Activated CD4-positive, alpha-beta T cell treated with anti-CD3 and anti-CD28 coated beads for 1 hour (primary cell): ENCODE data around the gene MAP3K5.
"Not testable (repeated sequence)": the region's sequence is repeated elsewhere in the genome, so short reads cannot be mapped to it uniquely, and the experiment has no call there.

Experiments used
- DNase-seq: peaks from one replicate; pipeline ENCODE4 v3.0.0-alpha.2; 2020

MAP3K5 gene

GRCh38 chr6:136604928-136605510 lies 187.3 kb downstream of the MAP3K5 start:
- DNase-seq = no peak

- no peak for DNase-seq
Measured at GRCh38 chr6:136604328-136604825, 187.9 kb downstream of the MAP3K5 start.

- no peak for DNase-seq
Measured at GRCh38 chr6:136600818-136601217, 191.5 kb downstream of the MAP3K5 start.

- no peak for DNase-seq
Measured at GRCh38 chr6:136599329-136600011, 192.8 kb downstream of the MAP3K5 start.

GRCh38 chr6:136598048-136598447 lies 194.2 kb downstream of the MAP3K5 start:
- no peak for DNase-seq

DNA sequence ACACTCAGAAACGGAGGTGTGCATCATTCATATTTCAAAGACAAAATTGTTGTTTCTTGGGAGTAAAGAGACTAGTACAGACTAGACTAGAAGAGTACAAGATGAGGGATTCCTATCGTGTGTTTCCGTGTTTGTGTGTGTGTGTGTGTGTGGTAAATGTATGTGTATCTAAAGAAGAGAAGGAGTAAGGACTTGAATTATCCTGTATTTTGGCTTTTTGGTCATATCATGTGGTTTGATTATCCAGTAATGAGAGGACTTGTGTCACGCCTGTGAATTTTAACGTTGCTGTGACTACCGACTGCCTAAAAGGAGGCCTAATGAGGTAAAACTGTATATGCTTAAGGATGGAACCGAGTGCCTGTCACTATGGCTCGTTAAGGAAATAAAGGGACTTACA lies 197.6 kb downstream of the MAP3K5 start:
- DNase-seq = no peak

GRCh38 chr6:136593748-136594490 lies 198.4 kb downstream of the MAP3K5 start:
- no peak for DNase-seq

- no peak for DNase-seq
Measured at GRCh38 chr6:136592930-136593673, 199.2 kb downstream of the MAP3K5 start.

DNA sequence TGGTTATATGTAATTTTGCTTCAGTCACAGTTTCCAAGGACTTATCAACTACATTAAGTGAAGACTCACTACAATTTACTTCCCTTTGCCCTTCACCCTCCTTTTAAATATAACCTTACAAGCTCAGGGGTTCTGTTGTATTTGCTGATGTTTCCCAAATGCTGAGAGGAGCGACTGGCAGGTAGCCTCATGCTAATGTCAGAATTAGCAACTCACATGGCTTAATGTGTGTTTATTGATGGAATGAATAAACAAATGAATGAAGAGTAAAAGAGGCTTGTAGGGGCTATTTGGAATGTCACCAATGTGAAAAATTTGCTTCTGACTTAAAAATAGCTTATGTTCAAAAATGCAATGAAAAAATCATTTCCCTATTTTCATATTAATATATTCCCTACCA lies 200.7 kb downstream of the MAP3K5 start:
- no peak for DNase-seq

DNA sequence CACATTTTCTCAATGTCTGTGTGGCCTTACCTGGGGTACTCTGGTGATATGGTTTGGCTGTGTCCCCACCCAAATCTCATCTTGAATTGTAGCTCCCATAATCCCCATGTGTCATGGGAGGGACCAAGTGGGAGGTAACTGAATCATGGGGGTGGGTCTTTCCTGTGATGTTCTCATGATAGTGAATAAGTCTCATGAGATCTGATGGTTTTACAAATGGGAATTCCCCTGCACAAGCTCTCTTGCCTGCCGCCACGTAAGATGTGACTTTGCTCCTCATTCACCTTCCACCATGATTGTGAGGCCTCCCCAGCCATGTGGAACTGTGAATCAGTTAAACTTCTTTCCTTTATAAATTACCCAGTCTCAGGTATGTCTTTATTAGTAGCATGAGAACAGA lies 201.4 kb downstream of the MAP3K5 start:
- not testable (repeated sequence) for DNase-seq

- no peak for DNase-seq
Measured at GRCh38 chr6:136587527-136587926, 204.8 kb downstream of the MAP3K5 start.

DNA sequence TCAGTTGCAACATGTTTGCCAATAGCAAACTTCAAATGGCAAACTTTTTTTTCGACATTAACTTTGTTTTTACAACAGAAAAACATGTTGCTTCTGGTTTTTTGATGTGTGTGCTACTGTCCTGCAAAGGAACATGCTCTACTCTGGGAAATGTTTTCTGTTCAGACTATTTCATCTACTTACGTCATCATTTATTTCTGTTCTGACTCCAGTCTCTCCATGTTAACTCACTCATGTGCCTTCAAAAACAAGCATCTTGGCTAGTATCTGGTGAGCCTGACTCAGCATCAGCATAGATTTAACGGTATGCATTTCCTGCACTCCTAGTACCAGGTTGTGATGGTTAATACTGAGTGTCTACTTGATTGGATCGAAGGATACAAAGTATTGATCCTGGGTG lies 206.0 kb downstream of the MAP3K5 start:
- DNase-seq = no peak

DNA sequence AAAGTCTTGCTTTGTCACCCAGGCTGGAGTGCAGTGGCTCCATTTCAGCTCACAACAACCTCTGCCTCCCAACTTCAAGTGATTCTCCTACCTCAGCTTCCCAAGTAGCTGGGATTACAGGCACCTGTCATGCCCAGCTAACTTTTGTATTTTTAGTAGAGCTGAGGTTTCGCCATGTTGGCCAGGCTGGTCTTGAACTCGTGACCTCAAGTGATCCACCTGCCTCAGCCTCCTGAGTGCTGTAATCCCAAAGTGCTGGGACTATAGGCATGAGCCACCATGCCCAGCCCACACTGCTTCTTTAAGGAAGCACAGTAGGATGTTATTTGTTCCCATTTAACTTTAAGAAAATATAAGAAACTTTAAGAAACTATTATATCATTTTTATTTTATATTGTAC lies 206.8 kb downstream of the MAP3K5 start:
- DNase-seq = not testable (repeated sequence)

DNA sequence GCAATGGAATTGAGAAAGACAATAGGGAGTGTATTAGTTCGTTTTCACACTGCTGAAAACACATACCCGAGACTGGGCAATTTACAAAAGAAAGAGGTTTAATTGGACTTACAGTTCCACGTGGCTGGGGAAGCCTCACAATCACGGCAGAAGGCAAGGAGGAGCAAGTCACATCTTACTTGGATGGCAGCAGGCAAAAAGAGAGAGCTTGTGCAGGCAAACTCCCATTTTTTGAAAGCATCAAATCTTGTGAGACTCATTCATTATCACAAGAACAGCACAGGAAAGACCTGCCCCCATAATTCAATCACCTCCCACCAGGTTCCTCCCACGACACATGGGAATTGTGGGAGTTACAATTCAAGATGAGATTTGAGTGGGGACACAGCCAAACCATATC lies 208.0 kb downstream of the MAP3K5 start:
- DNase-seq = not testable (repeated sequence)

DNA sequence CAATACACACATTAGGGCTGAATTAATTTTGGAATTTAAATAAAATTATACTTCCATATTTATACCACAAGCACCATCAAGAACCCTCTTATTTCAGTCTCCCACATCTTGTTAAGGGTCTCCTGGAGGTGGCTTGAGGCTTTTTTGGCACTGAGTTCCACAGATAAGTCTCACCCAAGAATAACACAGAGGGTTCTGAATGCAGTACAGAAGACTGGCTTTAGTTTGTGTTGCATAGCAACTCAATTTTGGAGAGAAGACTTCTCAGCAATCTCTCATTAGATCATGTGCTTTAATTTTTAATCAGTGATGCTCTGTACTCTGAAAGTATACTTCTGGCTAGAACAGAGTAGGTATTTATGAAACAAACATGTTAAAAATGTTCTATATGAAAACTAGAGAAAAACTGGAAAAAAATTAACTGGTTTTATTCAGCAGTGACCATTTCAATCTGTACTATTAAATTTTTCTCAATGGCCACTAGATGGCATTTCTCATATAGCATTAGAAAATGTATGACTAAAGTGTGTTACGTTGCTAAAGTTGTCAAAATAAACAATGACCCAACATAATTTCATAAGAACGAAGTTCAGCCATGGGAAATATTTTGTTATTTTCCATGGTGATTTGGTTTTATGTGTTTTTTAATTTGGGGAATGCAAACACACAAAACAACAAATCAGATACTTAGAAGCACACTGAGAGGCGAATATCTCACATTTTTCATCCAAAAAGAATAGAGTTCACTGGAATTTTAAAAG lies 209.4 kb downstream of the MAP3K5 start:
- DNase-seq = no peak

DNA sequence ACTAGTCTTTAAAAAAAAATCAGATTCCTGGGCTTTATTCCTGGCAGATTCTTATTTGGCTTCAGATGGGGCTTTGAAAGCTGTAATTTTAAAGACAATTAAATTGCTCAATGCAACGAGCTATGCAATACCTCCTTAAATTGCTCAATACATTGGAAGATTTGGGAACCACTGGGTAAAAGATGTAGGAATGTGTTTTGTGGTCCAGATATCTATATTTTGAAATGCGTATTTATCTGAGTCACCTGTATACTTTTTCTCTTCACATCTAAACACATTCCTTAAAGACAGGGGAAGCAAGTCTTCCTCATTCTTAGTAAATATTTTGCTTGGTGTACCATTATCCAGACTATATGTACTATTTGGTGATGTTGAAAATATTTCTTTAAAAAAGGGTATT lies 212.5 kb downstream of the MAP3K5 start:
- DNase-seq = no peak

DNA sequence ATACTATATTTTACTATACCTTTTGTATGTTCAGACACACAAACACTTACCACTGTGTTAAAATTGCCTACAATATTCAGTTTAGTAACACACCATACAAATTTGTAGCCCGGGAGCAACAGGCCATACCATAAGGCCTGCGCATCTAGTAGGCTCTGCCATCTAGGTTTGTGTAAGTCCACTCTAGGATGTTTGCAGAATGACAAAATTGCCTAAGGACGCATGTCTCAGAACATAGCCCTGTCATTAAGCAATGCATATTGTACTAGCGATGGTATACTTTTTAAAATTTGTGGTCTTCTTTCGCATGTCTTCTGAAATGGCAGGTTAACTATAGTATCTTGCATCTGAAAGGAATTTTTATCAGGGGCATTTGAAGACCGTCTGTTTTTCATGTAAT lies 215.5 kb downstream of the MAP3K5 start:
- no peak for DNase-seq

DNA sequence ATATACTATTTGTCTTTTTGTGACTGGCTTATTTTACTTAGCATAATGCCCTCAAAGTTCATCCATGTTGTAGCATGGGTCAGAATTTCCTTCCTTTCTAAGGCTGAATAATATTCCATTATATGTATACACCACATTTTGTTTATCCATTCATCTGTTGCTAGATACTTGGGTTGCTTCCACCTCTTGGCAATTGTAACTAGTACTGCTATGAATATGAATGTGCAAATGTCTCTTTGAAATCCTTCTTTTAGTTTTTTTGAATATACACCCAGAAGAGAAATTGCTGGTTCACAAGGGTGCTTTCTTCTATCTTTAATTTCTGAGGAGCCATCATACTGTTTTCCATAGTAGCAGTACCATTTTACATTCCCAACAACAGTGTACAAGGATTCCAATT lies 220.8 kb downstream of the MAP3K5 start:
- no peak for DNase-seq

DNA sequence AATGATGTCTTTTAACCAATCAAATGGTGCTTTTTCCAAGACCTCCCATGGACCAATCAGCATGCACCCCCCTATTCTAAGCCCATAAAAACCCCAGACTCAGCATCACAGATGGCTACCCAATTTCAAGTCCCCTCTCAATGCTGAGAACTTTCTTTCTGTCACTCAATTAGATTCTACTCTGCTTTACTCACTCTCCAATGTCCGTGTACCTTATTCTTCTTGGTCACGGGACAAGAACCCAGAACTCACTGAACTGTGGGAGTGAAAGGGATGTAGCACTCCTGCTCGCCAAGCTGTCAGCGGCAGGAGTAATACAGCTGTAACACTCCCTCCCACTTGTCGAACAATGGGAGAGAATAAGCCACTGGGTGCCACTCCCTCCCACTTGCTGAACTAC lies 221.2 kb downstream of the MAP3K5 start:
- no peak for DNase-seq

GRCh38 chr6:136568129-136568528 lies 224.1 kb downstream of the MAP3K5 start:
- DNase-seq = no peak

DNA sequence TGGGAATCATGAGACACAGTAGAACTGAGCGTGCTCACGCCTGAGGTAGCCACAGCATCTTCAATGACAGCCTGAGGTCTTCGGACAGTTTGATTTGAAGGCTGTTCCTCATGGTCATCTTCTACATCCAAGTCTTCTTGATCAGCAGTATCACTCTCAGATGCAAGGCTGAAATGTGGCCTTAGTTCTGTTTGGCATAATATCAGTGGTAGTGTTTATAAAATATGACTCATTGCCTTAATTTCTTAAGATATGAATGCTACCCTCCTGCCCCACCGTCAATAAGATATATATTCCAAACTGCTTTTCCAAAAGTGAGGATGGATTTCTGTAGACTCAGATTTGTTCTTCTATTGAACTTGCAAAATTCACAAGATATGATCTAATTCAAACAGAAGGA lies 224.6 kb downstream of the MAP3K5 start:
- no peak for DNase-seq

GRCh38 chr6:136566851-136567250 lies 225.4 kb downstream of the MAP3K5 start:
- DNase-seq = no peak
